GM10248 (cell line): Measurements from ENCODE around the gene TSPEAR.
"Not testable (repeated sequence)": the region's sequence is repeated elsewhere in the genome, so short reads cannot be mapped to it uniquely, and the experiment has no call there.

Experiments used
- CTCF ChIA-PET: fragments of 300-600 bp; sonication (Branson Sonifier 250); formaldehyde crosslinking; extraction: SDS; loops from one replicate; lab custom pipeline; 2021; ENCODE audit warnings: antibody characterized with exemption; lab: Yijun Ruan, JAX
- POLR2A ChIA-PET: fragments of 350-650 bp; sonication (Branson Sonifier 250); formaldehyde crosslinking; extraction: SDS; loops from one replicate; lab custom pipeline; 2020; ENCODE audit warnings: antibody characterized with exemption; lab: Yijun Ruan, JAX
- DNase-seq: peaks from one replicate; pipeline ENCODE4 v3.0.0; 2012; ENCODE audit errors: extremely low spot score
- TF ChIP-seq, protein P1 (sequence below): IDR thresholded peaks from 2 replicates; pipeline ENCODE4 v1.5.1; 2012; ENCODE audit warnings: mild to moderate bottlenecking, low read depth; ENCODE audit errors: extremely low read depth, missing control alignments, control extremely low read depth

The TSPEAR gene

GRCh38 chr21:44667612-44668011 is 43.8 kb downstream of the TSPEAR start:
- POLR2A ChIA-PET = no interaction called here
- TF ChIP-seq, protein P1, sequence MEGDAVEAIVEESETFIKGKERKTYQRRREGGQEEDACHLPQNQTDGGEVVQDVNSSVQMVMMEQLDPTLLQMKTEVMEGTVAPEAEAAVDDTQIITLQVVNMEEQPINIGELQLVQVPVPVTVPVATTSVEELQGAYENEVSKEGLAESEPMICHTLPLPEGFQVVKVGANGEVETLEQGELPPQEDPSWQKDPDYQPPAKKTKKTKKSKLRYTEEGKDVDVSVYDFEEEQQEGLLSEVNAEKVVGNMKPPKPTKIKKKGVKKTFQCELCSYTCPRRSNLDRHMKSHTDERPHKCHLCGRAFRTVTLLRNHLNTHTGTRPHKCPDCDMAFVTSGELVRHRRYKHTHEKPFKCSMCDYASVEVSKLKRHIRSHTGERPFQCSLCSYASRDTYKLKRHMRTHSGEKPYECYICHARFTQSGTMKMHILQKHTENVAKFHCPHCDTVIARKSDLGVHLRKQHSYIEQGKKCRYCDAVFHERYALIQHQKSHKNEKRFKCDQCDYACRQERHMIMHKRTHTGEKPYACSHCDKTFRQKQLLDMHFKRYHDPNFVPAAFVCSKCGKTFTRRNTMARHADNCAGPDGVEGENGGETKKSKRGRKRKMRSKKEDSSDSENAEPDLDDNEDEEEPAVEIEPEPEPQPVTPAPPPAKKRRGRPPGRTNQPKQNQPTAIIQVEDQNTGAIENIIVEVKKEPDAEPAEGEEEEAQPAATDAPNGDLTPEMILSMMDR = no peak
- DNase-seq = no peak
- CTCF ChIA-PET = interaction anchor here (1.4 kb wide), 1 partner anchor 10 kb away, joined by 3 read pairs; the partner anchor contains the start of gene KRTAP12-3

GRCh38 chr21:44666401-44667320 is 44.7 kb downstream of the TSPEAR start, which contains the start of gene KRTAP12-2:
Gene KRTAP12-2, minus strand, starts transcription at chr21:44666927. Its CDS starts 41 bp downstream, at chr21:44666886.
- DNase-seq = no peak
- TF ChIP-seq, protein P1 = no peak
- ChIA-PET POLR2A (no interaction called here), CTCF (interaction anchor here (1.4 kb wide), 2 partner anchors 9 kb away, joined by 3 read pairs; partner anchors contain the start of gene KRTAP12-3)

- CTCF ChIA-PET = interaction anchor here (1.0 kb wide), 1 partner anchor 12 kb away, joined by 4 read pairs; no protein-coding TSS in a partner anchor
- no peak for DNase-seq
- POLR2A ChIA-PET = no interaction called here
- TF ChIP-seq, protein P1 = no peak
Measured at GRCh38 chr21:44664691-44665090, 46.7 kb downstream of the TSPEAR start.

DNA sequence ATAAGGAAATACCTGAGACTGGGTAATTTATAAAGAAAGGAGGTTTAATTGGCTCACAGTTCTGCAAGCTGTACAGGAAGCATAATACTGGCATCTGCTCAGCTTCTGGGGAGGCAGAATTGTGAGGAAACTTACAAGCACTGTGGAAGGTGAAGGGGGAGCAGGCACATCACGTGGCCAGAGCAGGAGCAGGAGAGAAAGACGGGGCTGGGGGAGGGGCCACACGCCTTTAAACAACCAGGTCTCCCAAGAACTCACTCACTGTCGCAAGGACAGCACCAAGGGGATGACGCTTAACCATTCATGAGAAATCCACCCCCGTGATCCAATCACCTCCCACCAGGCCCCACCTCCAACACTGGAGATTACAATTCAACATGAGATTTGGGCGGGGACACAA is 49.8 kb downstream of the TSPEAR start:
- CTCF ChIA-PET, POLR2A ChIA-PET, DNase-seq: not testable (repeated sequence)

DNA sequence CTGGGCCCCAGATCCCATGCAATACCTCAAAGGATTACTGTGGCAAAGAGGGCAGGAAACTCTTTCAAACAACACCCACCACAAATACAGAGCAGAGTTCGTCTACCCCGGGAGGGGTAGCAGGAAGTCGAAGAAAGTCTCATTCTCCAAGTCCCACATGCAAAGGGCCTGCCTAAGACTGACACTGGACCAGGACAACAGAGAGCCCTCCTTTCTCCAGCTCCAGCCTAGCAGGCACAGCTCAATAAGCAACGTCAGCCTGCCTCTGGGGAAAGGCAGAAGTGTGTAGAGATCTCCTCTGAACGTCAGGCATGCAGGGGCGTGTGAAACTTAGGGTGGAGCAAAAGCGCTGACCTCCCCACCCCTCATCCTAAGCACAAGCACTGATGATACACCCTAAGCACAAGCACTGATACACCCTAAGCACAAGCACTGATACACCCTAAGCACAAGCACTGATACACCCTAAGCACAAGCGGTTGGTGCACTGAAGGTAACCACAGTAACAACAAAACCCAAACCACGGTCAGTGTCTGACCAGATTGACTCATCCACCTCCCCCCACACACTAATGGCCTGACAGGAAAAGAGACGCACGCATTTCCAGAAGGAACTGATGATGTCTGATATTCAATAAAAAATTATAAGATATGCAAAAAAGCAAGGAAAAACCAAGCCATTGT is 52.3 kb downstream of the TSPEAR start:
- POLR2A ChIA-PET = no interaction called here
- no peak for DNase-seq
- TF ChIP-seq, protein P1 = no peak
- CTCF ChIA-PET = interaction anchor here (0.8 kb wide), 1 partner anchor 9 kb away, joined by 3 read pairs; no protein-coding TSS in a partner anchor

GRCh38 chr21:44658541-44658910 is 52.8 kb downstream of the TSPEAR start:
- TF ChIP-seq, protein P1 = no peak
- DNase-seq = no peak
- POLR2A ChIA-PET = no interaction called here
- CTCF ChIA-PET = interaction anchor here (1.1 kb wide), 1 partner anchor 16 kb away, joined by 3 read pairs; no protein-coding TSS in a partner anchor
